ENCODE measurements around the gene IL6ST.
A peak's percentile ranks its signal among the peaks of the same experiment; 100 is the strongest.

Gene IL6ST

DNA sequence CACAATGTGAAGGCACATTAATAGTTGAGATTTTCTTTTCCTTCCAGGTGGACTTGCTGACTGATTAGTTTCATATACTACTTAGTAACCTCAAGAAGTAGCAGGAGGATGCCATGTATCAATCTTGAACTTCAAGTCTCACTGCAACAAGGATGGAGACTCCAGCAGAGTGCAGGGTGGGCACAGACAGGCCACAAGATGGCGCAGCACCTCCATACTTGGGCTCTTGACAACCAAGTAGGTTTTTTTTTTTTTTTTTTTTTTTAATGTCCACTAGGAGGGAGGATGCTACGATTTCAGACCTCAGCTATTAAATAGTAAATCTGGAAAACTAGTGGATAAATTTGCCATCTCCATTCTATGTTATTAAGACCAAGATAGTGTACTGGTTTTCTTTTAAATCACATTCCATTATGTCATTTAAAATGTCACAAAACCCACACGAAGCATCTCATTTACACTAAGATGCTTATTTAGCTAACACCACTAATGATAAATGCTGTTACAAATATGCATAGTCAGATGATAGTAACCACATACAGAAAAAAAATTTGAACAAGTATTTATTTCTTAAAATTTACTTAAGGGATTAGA, 58.6 kb downstream of the IL6ST start:
- Histone ChIP-seq H3K27ac (no peak overlapping the region), H3K9me3 (no peaks in the 10 kb centered on the region), H3K4me1 (no peaks in the 10 kb centered on the region), H3K36me3 (peaks cover 10 to 33% (median 25%) of the 10 kb centered on the region in 3 donors), H3K27me3 (no peaks in the 10 kb centered on the region), H3K4me3 (no peak overlapping the region)
- intact Hi-C loops (cut with DNase I; ENCODE audit: low total_unique reads) = loop anchor here (10.0 kb wide), 1 partner anchor 269 kb away; no protein-coding TSS in a partner anchor
- TF ChIP-seq, protein P1, sequence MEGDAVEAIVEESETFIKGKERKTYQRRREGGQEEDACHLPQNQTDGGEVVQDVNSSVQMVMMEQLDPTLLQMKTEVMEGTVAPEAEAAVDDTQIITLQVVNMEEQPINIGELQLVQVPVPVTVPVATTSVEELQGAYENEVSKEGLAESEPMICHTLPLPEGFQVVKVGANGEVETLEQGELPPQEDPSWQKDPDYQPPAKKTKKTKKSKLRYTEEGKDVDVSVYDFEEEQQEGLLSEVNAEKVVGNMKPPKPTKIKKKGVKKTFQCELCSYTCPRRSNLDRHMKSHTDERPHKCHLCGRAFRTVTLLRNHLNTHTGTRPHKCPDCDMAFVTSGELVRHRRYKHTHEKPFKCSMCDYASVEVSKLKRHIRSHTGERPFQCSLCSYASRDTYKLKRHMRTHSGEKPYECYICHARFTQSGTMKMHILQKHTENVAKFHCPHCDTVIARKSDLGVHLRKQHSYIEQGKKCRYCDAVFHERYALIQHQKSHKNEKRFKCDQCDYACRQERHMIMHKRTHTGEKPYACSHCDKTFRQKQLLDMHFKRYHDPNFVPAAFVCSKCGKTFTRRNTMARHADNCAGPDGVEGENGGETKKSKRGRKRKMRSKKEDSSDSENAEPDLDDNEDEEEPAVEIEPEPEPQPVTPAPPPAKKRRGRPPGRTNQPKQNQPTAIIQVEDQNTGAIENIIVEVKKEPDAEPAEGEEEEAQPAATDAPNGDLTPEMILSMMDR (IDR thresholded peaks at IDR 0.05) = peak; percentile 64 to 77
- peak; percentile 77 to 82 for DNase-seq

DNA sequence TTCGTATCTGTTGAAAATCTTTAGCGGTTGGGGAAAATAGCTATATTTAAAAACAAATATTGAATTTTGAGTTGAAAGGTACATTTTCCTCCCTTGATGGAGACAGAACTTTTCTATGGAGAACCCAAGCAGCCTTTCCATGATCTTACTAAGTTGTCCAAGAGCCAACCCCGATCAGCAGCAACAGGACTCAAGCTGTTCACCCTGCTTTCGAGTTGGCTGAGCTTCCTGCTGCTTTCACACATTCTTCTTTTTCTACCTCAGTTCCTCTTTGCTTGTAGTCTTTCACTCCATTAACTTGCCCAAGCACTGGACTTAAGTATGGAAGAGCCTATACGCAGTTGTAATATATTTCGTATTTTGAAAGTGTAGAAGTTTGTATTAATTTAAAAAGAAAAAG, 59.4 kb downstream of the IL6ST start:
- TF ChIP-seq, protein P1 (IDR thresholded peaks at IDR 0.05) = no peak
- H3K4me1 ChIP-seq = no peaks in the 10 kb centered on the region
- peaks cover 6 to 25% (median 17%) of the 10 kb centered on the region in 3 donors for H3K36me3 ChIP-seq
- H3K9me3 ChIP-seq = no peaks in the 10 kb centered on the region
- H3K27me3 ChIP-seq = no peaks in the 10 kb centered on the region
- H3K27ac ChIP-seq = no peak overlapping the region
- intact Hi-C loops (cut with DNase I; ENCODE audit: low total_unique reads) = loop anchor here (10.0 kb wide), 1 partner anchor 269 kb away; no protein-coding TSS in a partner anchor
- no peak overlapping the region for H3K4me3 ChIP-seq
- no peak for DNase-seq

DNA sequence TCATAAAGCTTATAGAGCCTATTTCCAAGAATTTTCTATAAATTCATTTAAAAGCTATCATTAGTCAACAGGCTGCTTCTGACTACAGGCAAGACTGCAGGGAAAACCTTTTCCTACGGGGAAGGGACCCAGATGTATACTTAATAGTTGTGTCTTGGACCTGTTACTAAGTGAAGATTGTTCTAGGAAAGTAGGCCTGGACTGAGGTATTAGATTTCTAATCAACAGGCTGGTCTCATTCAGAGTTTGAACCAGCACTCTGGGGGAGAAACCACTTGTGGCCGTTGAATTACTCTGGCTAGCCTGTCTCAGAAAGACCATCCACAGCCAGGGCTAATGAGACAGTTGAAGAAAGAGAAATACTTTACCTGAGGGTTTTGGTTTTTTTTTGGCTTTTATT, 60.0 kb downstream of the IL6ST start:
- Histone ChIP-seq H3K9me3 (no peaks in the 10 kb centered on the region), H3K27me3 (no peaks in the 10 kb centered on the region), H3K36me3 (peaks cover 6 to 18% (median 11%) of the 10 kb centered on the region in 3 donors), H3K27ac (no peak overlapping the region), H3K4me3 (no peak overlapping the region), H3K4me1 (no peaks in the 10 kb centered on the region)
- DNase-seq = no peak
- TF ChIP-seq, protein P1 (IDR thresholded peaks at IDR 0.05) = no peak
- intact Hi-C loops (cut with DNase I; ENCODE audit: low total_unique reads) = loop anchor here (10.0 kb wide), 1 partner anchor 270 kb away; no protein-coding TSS in a partner anchor

DNA sequence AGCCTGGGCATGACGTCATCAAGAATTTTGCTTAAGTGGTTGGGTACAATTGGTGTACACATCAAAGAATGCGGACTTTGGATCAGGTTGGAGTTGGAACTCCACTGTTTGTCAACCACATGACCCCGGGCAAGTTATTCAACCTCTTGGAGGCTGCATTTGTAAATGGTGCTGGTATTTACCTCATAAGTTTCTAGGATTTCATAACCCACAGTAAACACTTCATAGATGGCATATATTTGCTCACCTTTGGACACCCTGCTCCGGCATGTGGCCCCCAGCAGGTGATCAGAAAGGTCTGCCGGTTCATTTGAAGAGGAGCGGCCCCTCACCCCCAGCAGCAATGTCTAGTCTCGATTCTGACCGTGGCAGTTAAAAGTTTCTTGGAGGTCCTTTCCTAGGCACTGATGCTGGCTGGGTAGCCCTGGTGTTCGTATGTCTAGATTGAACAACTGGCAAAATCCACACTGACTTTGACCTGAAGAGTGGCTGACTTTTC, 60.6 kb downstream of the IL6ST start:
- Histone ChIP-seq H3K4me1 (no peaks in the 10 kb centered on the region), H3K4me3 (no peak overlapping the region), H3K9me3 (no peaks in the 10 kb centered on the region), H3K36me3 (peaks cover under 1 to 13% (median 7%) of the 10 kb centered on the region in 3 donors), H3K27me3 (no peaks in the 10 kb centered on the region), H3K27ac (no peak overlapping the region)
- TF ChIP-seq, protein P1 (IDR thresholded peaks at IDR 0.05) = no peak
- intact Hi-C loops (cut with DNase I; ENCODE audit: low total_unique reads) = loop anchor here (10.0 kb wide), 1 partner anchor 271 kb away; no protein-coding TSS in a partner anchor
- DNase-seq = no peak

DNA sequence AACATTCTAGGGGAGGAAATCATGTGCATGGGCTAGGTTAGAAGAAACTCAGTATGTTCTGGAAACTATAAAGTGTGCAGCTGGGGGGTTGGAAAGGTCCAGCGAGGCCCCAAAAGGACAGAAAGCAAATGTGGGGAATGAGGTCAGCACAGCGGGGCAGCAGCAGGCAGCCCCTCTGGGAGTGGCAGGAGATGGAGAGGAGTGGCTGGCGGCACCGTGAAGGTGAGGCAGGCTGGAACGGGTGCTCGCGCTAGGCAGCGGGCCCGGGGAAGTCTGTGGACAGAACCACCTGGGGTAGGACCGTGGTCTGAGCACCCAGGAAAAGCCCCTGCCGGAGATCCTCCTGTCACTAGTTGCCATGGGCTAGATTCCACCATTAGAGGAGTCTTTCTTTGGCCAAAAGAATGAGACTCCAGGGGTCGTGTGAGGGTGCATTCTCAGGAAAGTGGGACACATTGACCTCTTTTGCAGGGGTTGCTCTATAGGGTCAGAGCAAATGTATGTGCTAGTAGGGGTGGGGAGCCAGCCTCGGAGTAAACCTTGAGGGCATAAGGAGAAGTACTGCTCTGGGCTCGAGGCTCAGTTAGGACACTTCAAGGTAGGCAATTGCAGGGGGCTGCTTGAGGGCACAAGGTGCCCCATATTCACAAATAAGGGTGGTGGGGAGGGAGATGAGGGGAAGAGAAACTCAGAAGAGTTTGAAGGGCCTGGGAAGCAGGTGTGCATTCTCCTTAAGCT, 61.2 kb downstream of the IL6ST start:
- TF ChIP-seq, protein P1 (IDR thresholded peaks at IDR 0.05) = no peak
- intact Hi-C loops (cut with DNase I; ENCODE audit: low total_unique reads) = loop anchor here (10.0 kb wide), 1 partner anchor 271 kb away; no protein-coding TSS in a partner anchor
- H3K27ac ChIP-seq = no peak overlapping the region
- no peak for DNase-seq
- peaks cover 0 to 7% (median 2%) of the 10 kb centered on the region in 3 donors for H3K36me3 ChIP-seq
- no peaks in the 10 kb centered on the region for H3K27me3 ChIP-seq
- no peak overlapping the region for H3K4me3 ChIP-seq
- no peaks in the 10 kb centered on the region for H3K4me1 ChIP-seq
- no peaks in the 10 kb centered on the region for H3K9me3 ChIP-seq
